Mesothelial cell of epicardium (in vitro differentiated cells): ENCODE results near the gene UBFD1. TPM values are rescaled to one million over a fixed set of nuclear protein-coding genes. Genes with fewer than 3 reads are reported as not detected.

Experiments used
- DNase-seq, 2 experiments: peaks; one replicate each; pipeline ENCODE4 v3.0.0; 2021; ENCODE audit warnings: low spot score in 2 of 2; ENCODE audit not compliant: unreplicated experiment in 2 of 2
- H3K27ac Mint-ChIP-seq: 2 replicates; pipeline ENCODE4 v1.8.0; 2021; ENCODE audit warnings: mixed read lengths
- H3K27me3 Mint-ChIP-seq: 2 replicates; pipeline ENCODE4 v1.8.0; 2021; ENCODE audit warnings: low read depth, mixed read lengths
- H3K36me3 Mint-ChIP-seq: 2 replicates; pipeline ENCODE4 v1.8.0; 2021; ENCODE audit warnings: mixed read lengths
- H3K4me1 Mint-ChIP-seq: 2 replicates; pipeline ENCODE4 v1.8.0; 2021; ENCODE audit warnings: mixed read lengths
- H3K4me3 Mint-ChIP-seq: 2 replicates; pipeline ENCODE4 v1.8.0; 2021; ENCODE audit warnings: mild to moderate bottlenecking, moderate library complexity, mixed read lengths
- H3K9me3 Mint-ChIP-seq: 2 replicates; pipeline ENCODE4 v1.8.0; 2021; ENCODE audit warnings: mixed read lengths
- total RNA-seq: library from RNA; stranded (reverse); gene quantifications from 3 replicates; pipeline ENCODE4 v1.2.1, GENCODE V29; 2021
- TF ChIP-seq, protein P1 (sequence below): fragments of 200-600 bp; sonication (generic); IDR thresholded peaks from one replicate; pipeline ENCODE4 v1.5.0; 2021; ENCODE audit warnings: antibody characterized with exemption; ENCODE audit not compliant: unreplicated experiment

UBFD1 gene
- total RNA-seq, 1 donor from 2014 or later = 114 TPM

DNA sequence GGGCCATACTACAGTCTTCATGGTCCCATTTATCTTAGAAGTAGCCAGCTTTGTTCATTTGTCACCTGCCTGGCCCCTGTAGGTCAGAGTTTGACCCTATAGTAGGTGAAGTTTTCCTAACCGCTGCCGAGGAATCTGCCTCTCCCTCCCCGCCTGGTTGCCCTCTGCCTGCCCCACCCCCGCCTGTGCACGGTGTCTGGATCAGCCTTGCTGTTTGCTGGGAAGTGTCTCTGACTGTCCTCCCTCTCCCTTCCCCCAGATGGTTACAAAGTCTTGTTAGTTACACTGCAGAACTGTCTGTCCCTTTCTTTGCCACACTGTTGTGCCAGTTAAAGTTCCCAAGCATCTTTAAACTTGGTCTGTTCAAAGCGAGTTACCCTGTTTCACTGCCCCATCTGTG lies 5.7 kb downstream of the UBFD1 start:
- peaks cover 48% of the 10 kb centered on the region for H3K36me3 Mint-ChIP-seq
- no peak overlapping the region for H3K4me3 Mint-ChIP-seq
- no peaks in the 10 kb centered on the region for H3K27me3 Mint-ChIP-seq
- H3K4me1 Mint-ChIP-seq = peaks cover 10% of the 10 kb centered on the region
- DNase-seq = no peak
- TF ChIP-seq, protein P1, sequence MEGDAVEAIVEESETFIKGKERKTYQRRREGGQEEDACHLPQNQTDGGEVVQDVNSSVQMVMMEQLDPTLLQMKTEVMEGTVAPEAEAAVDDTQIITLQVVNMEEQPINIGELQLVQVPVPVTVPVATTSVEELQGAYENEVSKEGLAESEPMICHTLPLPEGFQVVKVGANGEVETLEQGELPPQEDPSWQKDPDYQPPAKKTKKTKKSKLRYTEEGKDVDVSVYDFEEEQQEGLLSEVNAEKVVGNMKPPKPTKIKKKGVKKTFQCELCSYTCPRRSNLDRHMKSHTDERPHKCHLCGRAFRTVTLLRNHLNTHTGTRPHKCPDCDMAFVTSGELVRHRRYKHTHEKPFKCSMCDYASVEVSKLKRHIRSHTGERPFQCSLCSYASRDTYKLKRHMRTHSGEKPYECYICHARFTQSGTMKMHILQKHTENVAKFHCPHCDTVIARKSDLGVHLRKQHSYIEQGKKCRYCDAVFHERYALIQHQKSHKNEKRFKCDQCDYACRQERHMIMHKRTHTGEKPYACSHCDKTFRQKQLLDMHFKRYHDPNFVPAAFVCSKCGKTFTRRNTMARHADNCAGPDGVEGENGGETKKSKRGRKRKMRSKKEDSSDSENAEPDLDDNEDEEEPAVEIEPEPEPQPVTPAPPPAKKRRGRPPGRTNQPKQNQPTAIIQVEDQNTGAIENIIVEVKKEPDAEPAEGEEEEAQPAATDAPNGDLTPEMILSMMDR = no peak
- H3K9me3 Mint-ChIP-seq = no peaks in the 10 kb centered on the region
- H3K27ac Mint-ChIP-seq = no peak overlapping the region

DNA sequence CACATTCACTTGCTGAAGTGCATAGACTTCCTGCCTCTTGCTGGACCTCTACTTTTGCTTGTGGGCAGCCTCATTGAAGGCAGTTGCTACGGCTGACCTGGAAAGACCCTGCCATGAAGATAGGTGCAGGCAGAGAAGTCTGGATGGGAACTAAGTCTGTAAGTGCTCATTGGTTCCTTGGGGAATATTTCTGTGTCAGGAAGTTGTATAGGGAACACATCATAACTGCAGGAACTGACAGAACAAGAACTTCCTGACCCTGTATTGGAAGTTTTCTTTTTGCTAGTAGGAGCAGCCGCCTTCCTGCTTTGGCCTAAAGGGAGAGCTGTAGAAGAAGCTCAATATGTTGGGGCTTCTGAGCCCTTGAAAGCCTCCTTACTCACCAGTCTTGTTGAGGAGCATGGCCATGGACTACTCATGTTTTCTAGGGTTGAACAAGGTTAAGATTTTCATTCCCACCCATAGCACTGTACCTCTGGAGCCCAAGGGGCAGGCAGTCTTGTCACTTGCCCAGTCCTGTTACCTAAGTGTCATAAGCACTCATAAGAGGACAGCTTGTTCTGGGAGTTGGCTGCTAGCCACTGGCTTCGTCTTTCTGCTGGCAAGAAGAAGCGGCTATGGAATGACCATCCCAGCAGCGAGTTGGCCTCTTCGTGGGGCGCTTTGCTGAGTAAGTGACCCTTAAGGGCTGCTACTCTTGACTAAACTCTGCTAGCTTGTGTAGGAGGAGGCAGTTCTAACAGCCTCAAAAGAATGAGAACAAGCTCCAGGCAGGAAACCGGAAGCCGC lies 7.2 kb downstream of the UBFD1 start:
- Mint-ChIP-seq H3K9me3 (no peaks in the 10 kb centered on the region), H3K27me3 (no peaks in the 10 kb centered on the region), H3K4me1 (peaks cover 3% of the 10 kb centered on the region), H3K27ac (no peak overlapping the region), H3K36me3 (peaks cover 52% of the 10 kb centered on the region), H3K4me3 (no peak overlapping the region)
- TF ChIP-seq, protein P1 = no peak
- DNase-seq = no peak

GRCh38 chr16:23566724-23567123 lies 9.2 kb downstream of the UBFD1 start:
- Mint-ChIP-seq H3K27me3 (no peaks in the 10 kb centered on the region), H3K27ac (no peak overlapping the region), H3K9me3 (no peaks in the 10 kb centered on the region), H3K36me3 (peaks cover 56% of the 10 kb centered on the region), H3K4me3 (no peak overlapping the region), H3K4me1 (no peaks in the 10 kb centered on the region)
- TF ChIP-seq, protein P1 = no peak
- DNase-seq = no peak

- Mint-ChIP-seq H3K4me3 (no peak overlapping the region), H3K36me3 (peaks cover 56% of the 10 kb centered on the region)
- TF ChIP-seq, protein P1 = no peak
Measured at GRCh38 chr16:23567602-23568001, 10.1 kb downstream of the UBFD1 start.

GRCh38 chr16:23570992-23571632 lies 13.6 kb downstream of the UBFD1 start:
- DNase-seq = no peak
- Mint-ChIP-seq H3K4me3 (no peak overlapping the region), H3K27me3 (no peaks in the 10 kb centered on the region), H3K4me1 (no peaks in the 10 kb centered on the region), H3K36me3 (peaks cover 38% of the 10 kb centered on the region), H3K27ac (peak overlapping the region; percentile 53), H3K9me3 (no peaks in the 10 kb centered on the region)
- TF ChIP-seq, protein P1 = no peak

More at GRCh38 chr16:23567602-23568001, 10.1 kb downstream of the UBFD1 start:
- Mint-ChIP-seq H3K4me1 (no peaks in the 10 kb centered on the region), H3K9me3 (no peaks in the 10 kb centered on the region), H3K27ac (no peak overlapping the region), H3K27me3 (no peaks in the 10 kb centered on the region)
- no peak for DNase-seq
